Common myeloid progenitor, CD34-positive (primary cell): ENCODE results near the gene TADA2A.

Source experiments
- CTCF ChIA-PET: fragments of 350-600 bp; sonication (Branson Sonifier 250); formaldehyde crosslinking; loops from one replicate; lab custom pipeline; 2021; ENCODE audit warnings: antibody characterized with exemption; lab: Charles Lee
- POLR2A ChIA-PET: fragments of 350-600 bp; sonication (Branson Sonifier 250); formaldehyde crosslinking; loops from one replicate; lab custom pipeline; 2021; ENCODE audit warnings: antibody characterized with exemption; lab: Charles Lee
- DNase-seq, 3 donors: peaks; one replicate each; pipeline versions ENCODE4 v3.0.0 to v3.0.0-alpha.2; 2013
- H3K27ac ChIP-seq, 2 experiments: 1 replicate in 1 of 2; 2 replicates in 1 of 2; pipeline ENCODE4 v1.7.0; 2013; ENCODE audit warnings: inconsistent platforms in 2 of 2, low read length in 2 of 2, mild to moderate bottlenecking in 2 of 2, low read depth in 1 of 2, moderate library complexity in 1 of 2; ENCODE audit not compliant: severe bottlenecking in 2 of 2, insufficient read depth in 1 of 2, poor library complexity in 1 of 2
- H3K27me3 ChIP-seq, 5 experiments: replicated peaks in 2 of 5; 1 replicate in 3 of 5; 2 replicates in 2 of 5; pipeline versions ENCODE4 v1.6.1 to v1.7.0; 2013; ENCODE audit warnings: low read length in 4 of 5, mild to moderate bottlenecking in 2 of 5, moderate library complexity in 2 of 5, inconsistent platforms in 1 of 5; ENCODE audit not compliant: insufficient read depth in 5 of 5, control insufficient read depth in 4 of 5
- H3K36me3 ChIP-seq, 4 experiments: 1 replicate in 2 of 4; 2 replicates in 2 of 4; pipeline versions ENCODE4 v1.6.1 to v1.7.0; 2013; ENCODE audit warnings: low read length in 3 of 4, control low read depth in 1 of 4, mild to moderate bottlenecking in 1 of 4; ENCODE audit not compliant: control insufficient read depth in 4 of 4, insufficient read depth in 4 of 4
- H3K4me1 ChIP-seq, 4 experiments: 1 replicate in 3 of 4; 2 replicates in 1 of 4; pipeline versions ENCODE4 v1.6.1 to v1.7.1; 2013; ENCODE audit warnings: low read length in 3 of 4, mild to moderate bottlenecking in 3 of 4, control low read depth in 1 of 4, inconsistent platforms in 1 of 4, moderate library complexity in 1 of 4; ENCODE audit not compliant: control insufficient read depth in 4 of 4, insufficient read depth in 4 of 4; ENCODE audit errors: control extremely low read depth in 1 of 4
- H3K4me3 ChIP-seq, 7 experiments: 1 replicate in 4 of 7; 2 replicates in 3 of 7; pipeline versions ENCODE4 v1.5.1 to v1.7.0; 2013; ENCODE audit warnings: mild to moderate bottlenecking in 7 of 7, low read length in 6 of 7, moderate library complexity in 6 of 7, inconsistent platforms in 2 of 7, low read depth in 2 of 7, control low read depth in 1 of 7; ENCODE audit not compliant: insufficient read depth in 4 of 7, control insufficient read depth in 1 of 7; ENCODE audit errors: extremely low read depth in 1 of 7
- H3K9me3 ChIP-seq, 5 experiments: 1 replicate in 4 of 5; 2 replicates in 1 of 5; pipeline versions ENCODE4 v1.6.1 to v1.7.1; 2013; ENCODE audit warnings: low read length in 4 of 5, mild to moderate bottlenecking in 2 of 5, inconsistent platforms in 1 of 5, low read depth in 1 of 5, moderate library complexity in 1 of 5; ENCODE audit not compliant: control insufficient read depth in 4 of 5, insufficient read depth in 2 of 5; ENCODE audit errors: control extremely low read depth in 1 of 5
- WGBS: methylation state at CpG from one replicate; pipeline ENCODE4 v1.1.5; 2013; ENCODE audit not compliant: insufficient coverage; 5-methylcytosine and 5-hydroxymethylcytosine counted together

Gene TADA2A

GRCh38 chr17:37385474-37385990 lies 21.2 kb upstream of the TADA2A start:
- no peak for DNase-seq
- ChIA-PET POLR2A (interaction anchor here (0.6 kb wide), 1 partner anchor 416 kb away, joined by 3 read pairs; no protein-coding TSS in a partner anchor), CTCF (interaction anchor here (1.0 to 1.8 kb wide), 4 partner anchors 11 to 12 kb away, joined by 3 to 9 read pairs (median 4); partner anchors contain the start of gene C17orf78)
- Histone ChIP-seq H3K27ac (no peak overlapping the region), H3K27me3 (no peaks in the 10 kb centered on the region), H3K4me1 (no peaks in the 10 kb centered on the region), H3K4me3 (no peak overlapping the region), H3K36me3 (no peaks in the 10 kb centered on the region), H3K9me3 (no peaks in the 10 kb centered on the region)

GRCh38 chr17:37386462-37386861 lies 20.2 kb upstream of the TADA2A start:
- ChIA-PET CTCF (interaction anchor here (1.3 to 1.8 kb wide), 3 partner anchors 11 to 13 kb away, joined by 3 to 9 read pairs (median 5); partner anchors contain the start of gene C17orf78), POLR2A (no interaction called here)
- Histone ChIP-seq H3K27me3 (no peaks in the 10 kb centered on the region), H3K4me3 (no peak overlapping the region), H3K9me3 (no peaks in the 10 kb centered on the region), H3K4me1 (no peaks in the 10 kb centered on the region), H3K36me3 (no peaks in the 10 kb centered on the region), H3K27ac (no peak overlapping the region)
- WGBS: 90% methylated on average over 2 of the region's 5 CpGs
- no peak for DNase-seq

- Histone ChIP-seq H3K27ac (no peak overlapping the region), H3K36me3 (no peaks in the 10 kb centered on the region), H3K4me3 (no peak overlapping the region), H3K9me3 (no peaks in the 10 kb centered on the region), H3K27me3 (no peaks in the 10 kb centered on the region), H3K4me1 (no peaks in the 10 kb centered on the region)
- WGBS: 98% methylated on average over 3 of the region's 3 CpGs
- POLR2A ChIA-PET: no interaction called here
- CTCF ChIA-PET: interaction anchor here (0.9 to 1.1 kb wide), 2 partner anchors 10 to 12 kb away, joined by 3 to 6 read pairs; partner anchors contain the start of gene C17orf78
- no peak for DNase-seq
Observed at GRCh38 chr17:37388266-37388665, 18.4 kb upstream of the TADA2A start.

GRCh38 chr17:37389160-37389559 lies 17.5 kb upstream of the TADA2A start:
- Histone ChIP-seq H3K9me3 (no peaks in the 10 kb centered on the region), H3K27ac (no peak overlapping the region), H3K36me3 (no peaks in the 10 kb centered on the region), H3K27me3 (no peaks in the 10 kb centered on the region), H3K4me3 (no peak overlapping the region), H3K4me1 (no peaks in the 10 kb centered on the region)
- DNase-seq: no peak
- CTCF ChIA-PET: no interaction called here
- POLR2A ChIA-PET: no interaction called here
- WGBS: 100% methylated on average over 2 of the region's 4 CpGs

GRCh38 chr17:37391146-37391545 lies 15.5 kb upstream of the TADA2A start:
- Histone ChIP-seq H3K36me3 (no peaks in the 10 kb centered on the region), H3K4me1 (no peaks in the 10 kb centered on the region), H3K9me3 (no peaks in the 10 kb centered on the region), H3K27me3 (no peaks in the 10 kb centered on the region), H3K4me3 (no peak overlapping the region), H3K27ac (no peak overlapping the region)
- WGBS: 90% methylated on average over 4 of the region's 6 CpGs
- ChIA-PET POLR2A (no interaction called here), CTCF (interaction anchor here (0.5 to 1.4 kb wide), 6 partner anchors 13 to 210 kb away, joined by 3 read pairs; no protein-coding TSS in a partner anchor)
- DNase-seq: no peak

- H3K27me3 ChIP-seq: no peaks in the 10 kb centered on the region
- ChIA-PET POLR2A (no interaction called here), CTCF (interaction anchor here (0.9 to 1.4 kb wide), 4 partner anchors 9 to 92 kb away, joined by 3 read pairs; no protein-coding TSS in a partner anchor)
- H3K36me3 ChIP-seq: no peaks in the 10 kb centered on the region
- H3K4me3 ChIP-seq: no peak overlapping the region
- WGBS: no CpG with 5 or more reads among the region's 3 CpGs
- no peak for DNase-seq
- H3K27ac ChIP-seq: no peak overlapping the region
- no peaks in the 10 kb centered on the region for H3K4me1 ChIP-seq
- no peaks in the 10 kb centered on the region for H3K9me3 ChIP-seq
Observed at GRCh38 chr17:37392024-37392590, 14.6 kb upstream of the TADA2A start.

GRCh38 chr17:37393352-37393751 lies 13.3 kb upstream of the TADA2A start:
- Histone ChIP-seq H3K27me3 (no peaks in the 10 kb centered on the region), H3K4me3 (no peak overlapping the region), H3K36me3 (no peaks in the 10 kb centered on the region), H3K9me3 (no peaks in the 10 kb centered on the region), H3K27ac (no peak overlapping the region), H3K4me1 (no peaks in the 10 kb centered on the region)
- DNase-seq: no peak
- POLR2A ChIA-PET: no interaction called here
- 100% methylated on average over 6 of the region's 7 CpGs for WGBS
- CTCF ChIA-PET: no interaction called here
